H1 (cell line): ENCODE measurements around the gene CFAP92. TPM values are rescaled to one million over a fixed set of nuclear protein-coding genes. Genes with fewer than 3 reads are reported as not detected.

Source experiments
- E2F6 ChIP-seq: IDR thresholded peaks from 2 replicates; pipeline ENCODE4 v1.6.1; 2012; ENCODE audit warnings: inconsistent platforms
- FOSL1 ChIP-seq: IDR thresholded peaks from 2 replicates; pipeline ENCODE4 v1.6.1; 2011; ENCODE audit warnings: mild to moderate bottlenecking, low read depth, low read length, moderate library complexity; ENCODE audit not compliant: insufficient read depth
- KDM1A ChIP-seq: fragments of 200-600, 300-600 bp; sonication (generic); IDR thresholded peaks from 2 replicates; pipeline ENCODE4 v1.7.1; 2016; ENCODE audit warnings: mild to moderate bottlenecking, low read length, borderline replicate concordance
- KDM4A ChIP-seq: IDR thresholded peaks from one replicate; pipeline ENCODE4 v1.7.1; 2012; ENCODE audit warnings: low read depth, mild to moderate bottlenecking, moderate library complexity, low read length, inconsistent platforms; ENCODE audit not compliant: severe bottlenecking
- RAD21 ChIP-seq, 2 experiments: IDR thresholded peaks in 1 of 2; conservative IDR thresholded peaks in 1 of 2; 2 replicates each; pipeline ENCODE4 v1.6.1; 2011; ENCODE audit warnings: low read depth in 2 of 2, low read length in 2 of 2, improper control_type of control experiment in 1 of 2, inconsistent platforms in 1 of 2, mild to moderate bottlenecking in 1 of 2, moderate library complexity in 1 of 2
- RFX5 ChIP-seq: IDR thresholded peaks from 2 replicates; pipeline ENCODE4 v1.6.1; 2011; ENCODE audit warnings: low read depth, low read length, improper control_type of control experiment, borderline replicate concordance
- polyA plus RNA-seq, 7 experiments: library from polyadenylated mRNA; depleted of rRNA in 3 of 7; stranded (reverse) in 5 of 7; unstranded in 2 of 7; fragments of >200 nt in 5 of 7; fragments of 200-250 nt in 2 of 7; gene quantifications; 1 replicate in 5 of 7; 2 replicates in 1 of 7; 4 replicates in 1 of 7; pipeline versions ENCODE4 v1.2.1 to v1.2.3, GENCODE V29; 2011 to 2013; ENCODE audit warnings: missing spikeins in 2 of 7, mixed read lengths in 2 of 7
- total RNA-seq: library from RNA; stranded (reverse); fragmentation: NEBNext Ultra II Directional; extraction: Animal tissue kit (Norgen Biotek cat#: 25700); gene quantifications from 2 replicates; pipeline ENCODE4 v1.2.1, GENCODE V29; 2021
- TF ChIP-seq, protein P1 (sequence below): fragments of 300-600 bp; sonication (generic); IDR thresholded peaks from 2 replicates; pipeline ENCODE4 v1.7.1; 2012; ENCODE audit warnings: low read length, moderate library complexity, mild to moderate bottlenecking, inconsistent platforms; ENCODE audit not compliant: insufficient replicate concordance

Gene CFAP92
- total and polyA plus RNA-seq, 2 of the 8 experiments (the other 6 are each of a cell fraction or from before 2014, with no cell fraction given): 0.77 to 2.0 TPM

- TF ChIP-seq, protein P1, sequence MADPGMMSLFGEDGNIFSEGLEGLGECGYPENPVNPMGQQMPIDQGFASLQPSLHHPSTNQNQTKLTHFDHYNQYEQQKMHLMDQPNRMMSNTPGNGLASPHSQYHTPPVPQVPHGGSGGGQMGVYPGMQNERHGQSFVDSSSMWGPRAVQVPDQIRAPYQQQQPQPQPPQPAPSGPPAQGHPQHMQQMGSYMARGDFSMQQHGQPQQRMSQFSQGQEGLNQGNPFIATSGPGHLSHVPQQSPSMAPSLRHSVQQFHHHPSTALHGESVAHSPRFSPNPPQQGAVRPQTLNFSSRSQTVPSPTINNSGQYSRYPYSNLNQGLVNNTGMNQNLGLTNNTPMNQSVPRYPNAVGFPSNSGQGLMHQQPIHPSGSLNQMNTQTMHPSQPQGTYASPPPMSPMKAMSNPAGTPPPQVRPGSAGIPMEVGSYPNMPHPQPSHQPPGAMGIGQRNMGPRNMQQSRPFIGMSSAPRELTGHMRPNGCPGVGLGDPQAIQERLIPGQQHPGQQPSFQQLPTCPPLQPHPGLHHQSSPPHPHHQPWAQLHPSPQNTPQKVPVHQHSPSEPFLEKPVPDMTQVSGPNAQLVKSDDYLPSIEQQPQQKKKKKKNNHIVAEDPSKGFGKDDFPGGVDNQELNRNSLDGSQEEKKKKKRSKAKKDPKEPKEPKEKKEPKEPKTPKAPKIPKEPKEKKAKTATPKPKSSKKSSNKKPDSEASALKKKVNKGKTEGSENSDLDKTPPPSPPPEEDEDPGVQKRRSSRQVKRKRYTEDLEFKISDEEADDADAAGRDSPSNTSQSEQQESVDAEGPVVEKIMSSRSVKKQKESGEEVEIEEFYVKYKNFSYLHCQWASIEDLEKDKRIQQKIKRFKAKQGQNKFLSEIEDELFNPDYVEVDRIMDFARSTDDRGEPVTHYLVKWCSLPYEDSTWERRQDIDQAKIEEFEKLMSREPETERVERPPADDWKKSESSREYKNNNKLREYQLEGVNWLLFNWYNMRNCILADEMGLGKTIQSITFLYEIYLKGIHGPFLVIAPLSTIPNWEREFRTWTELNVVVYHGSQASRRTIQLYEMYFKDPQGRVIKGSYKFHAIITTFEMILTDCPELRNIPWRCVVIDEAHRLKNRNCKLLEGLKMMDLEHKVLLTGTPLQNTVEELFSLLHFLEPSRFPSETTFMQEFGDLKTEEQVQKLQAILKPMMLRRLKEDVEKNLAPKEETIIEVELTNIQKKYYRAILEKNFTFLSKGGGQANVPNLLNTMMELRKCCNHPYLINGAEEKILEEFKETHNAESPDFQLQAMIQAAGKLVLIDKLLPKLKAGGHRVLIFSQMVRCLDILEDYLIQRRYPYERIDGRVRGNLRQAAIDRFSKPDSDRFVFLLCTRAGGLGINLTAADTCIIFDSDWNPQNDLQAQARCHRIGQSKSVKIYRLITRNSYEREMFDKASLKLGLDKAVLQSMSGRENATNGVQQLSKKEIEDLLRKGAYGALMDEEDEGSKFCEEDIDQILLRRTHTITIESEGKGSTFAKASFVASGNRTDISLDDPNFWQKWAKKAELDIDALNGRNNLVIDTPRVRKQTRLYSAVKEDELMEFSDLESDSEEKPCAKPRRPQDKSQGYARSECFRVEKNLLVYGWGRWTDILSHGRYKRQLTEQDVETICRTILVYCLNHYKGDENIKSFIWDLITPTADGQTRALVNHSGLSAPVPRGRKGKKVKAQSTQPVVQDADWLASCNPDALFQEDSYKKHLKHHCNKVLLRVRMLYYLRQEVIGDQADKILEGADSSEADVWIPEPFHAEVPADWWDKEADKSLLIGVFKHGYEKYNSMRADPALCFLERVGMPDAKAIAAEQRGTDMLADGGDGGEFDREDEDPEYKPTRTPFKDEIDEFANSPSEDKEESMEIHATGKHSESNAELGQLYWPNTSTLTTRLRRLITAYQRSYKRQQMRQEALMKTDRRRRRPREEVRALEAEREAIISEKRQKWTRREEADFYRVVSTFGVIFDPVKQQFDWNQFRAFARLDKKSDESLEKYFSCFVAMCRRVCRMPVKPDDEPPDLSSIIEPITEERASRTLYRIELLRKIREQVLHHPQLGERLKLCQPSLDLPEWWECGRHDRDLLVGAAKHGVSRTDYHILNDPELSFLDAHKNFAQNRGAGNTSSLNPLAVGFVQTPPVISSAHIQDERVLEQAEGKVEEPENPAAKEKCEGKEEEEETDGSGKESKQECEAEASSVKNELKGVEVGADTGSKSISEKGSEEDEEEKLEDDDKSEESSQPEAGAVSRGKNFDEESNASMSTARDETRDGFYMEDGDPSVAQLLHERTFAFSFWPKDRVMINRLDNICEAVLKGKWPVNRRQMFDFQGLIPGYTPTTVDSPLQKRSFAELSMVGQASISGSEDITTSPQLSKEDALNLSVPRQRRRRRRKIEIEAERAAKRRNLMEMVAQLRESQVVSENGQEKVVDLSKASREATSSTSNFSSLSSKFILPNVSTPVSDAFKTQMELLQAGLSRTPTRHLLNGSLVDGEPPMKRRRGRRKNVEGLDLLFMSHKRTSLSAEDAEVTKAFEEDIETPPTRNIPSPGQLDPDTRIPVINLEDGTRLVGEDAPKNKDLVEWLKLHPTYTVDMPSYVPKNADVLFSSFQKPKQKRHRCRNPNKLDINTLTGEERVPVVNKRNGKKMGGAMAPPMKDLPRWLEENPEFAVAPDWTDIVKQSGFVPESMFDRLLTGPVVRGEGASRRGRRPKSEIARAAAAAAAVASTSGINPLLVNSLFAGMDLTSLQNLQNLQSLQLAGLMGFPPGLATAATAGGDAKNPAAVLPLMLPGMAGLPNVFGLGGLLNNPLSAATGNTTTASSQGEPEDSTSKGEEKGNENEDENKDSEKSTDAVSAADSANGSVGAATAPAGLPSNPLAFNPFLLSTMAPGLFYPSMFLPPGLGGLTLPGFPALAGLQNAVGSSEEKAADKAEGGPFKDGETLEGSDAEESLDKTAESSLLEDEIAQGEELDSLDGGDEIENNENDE: no peak
- TF ChIP-seq FOSL1: no peak
- TF ChIP-seq RAD21 (IDR thresholded peaks at IDR 0.05 in 1 of 2, conservative IDR thresholded peaks at IDR 0.05 in 1 of 2; ENCODE audit: low read depth in 2 of 2, low read length in 2 of 2): no peak
- no peak for TF ChIP-seq KDM1A
- no peak for TF ChIP-seq RFX5
- no peak for TF ChIP-seq E2F6
- TF ChIP-seq KDM4A: no peak
Measured at GRCh38 chr3:128874481-128875180, 119.2 kb downstream of the CFAP92 start (continued).
